Measurements from ENCODE around the gene SORL1-AS1.

Gene SORL1-AS1

GRCh38 chr11:121474680-121475079 lies 21.9 kb upstream of the SORL1-AS1 start:
- Histone ChIP-seq H3K36me3 (ENCODE audit: control insufficient read depth, insufficient read depth, low read length) (no peaks in the 10 kb centered on the region), H3K27me3 (ENCODE audit: control insufficient read depth, insufficient read depth, low read length) (peaks cover 1% of the 10 kb centered on the region; the same call in 1 of the 2 replicates), H3K4me3 (ENCODE audit: low read depth, low read length) (no peak overlapping the region)
- TF ChIP-seq CTCF (IDR thresholded peaks at IDR 0.05; ENCODE audit: insufficient read depth, low read depth, low read length): no peak
- no peak for DNase-seq (ENCODE audit: low read depth)
- ChIA-PET POLR2A (no interaction called here), CTCF (interaction anchor here (0.6 to 0.9 kb wide), 2 partner anchors 11 to 918 kb away, joined by 3 to 5 read pairs; no protein-coding TSS in a partner anchor)

- Histone ChIP-seq H3K36me3 (ENCODE audit: control insufficient read depth, insufficient read depth, low read length) (no peaks in the 10 kb centered on the region), H3K4me3 (ENCODE audit: low read depth, low read length) (no peak overlapping the region), H3K27me3 (ENCODE audit: control insufficient read depth, insufficient read depth, low read length) (peaks cover 1% of the 10 kb centered on the region; the same call in 1 of the 2 replicates)
- no peak for TF ChIP-seq CTCF (IDR thresholded peaks at IDR 0.05; ENCODE audit: insufficient read depth, low read depth, low read length)
- CTCF ChIA-PET: no interaction called here
- no peak for DNase-seq (ENCODE audit: low read depth)
- POLR2A ChIA-PET: no interaction called here
Observed at GRCh38 chr11:121473064-121473777, 20.5 kb upstream of the SORL1-AS1 start.

GRCh38 chr11:121472312-121472711 lies 19.5 kb upstream of the SORL1-AS1 start:
- no peaks in the 10 kb centered on the region for H3K36me3 ChIP-seq (ENCODE audit: control insufficient read depth, insufficient read depth, low read length)
- no peak for DNase-seq (ENCODE audit: low read depth)
- POLR2A ChIA-PET: no interaction called here
- no peak for TF ChIP-seq CTCF (IDR thresholded peaks at IDR 0.05; ENCODE audit: insufficient read depth, low read depth, low read length)
- no peak overlapping the region for H3K4me3 ChIP-seq (ENCODE audit: low read depth, low read length)
- CTCF ChIA-PET: no interaction called here
- peaks cover 1% of the 10 kb centered on the region; the same call in 1 of the 2 replicates for H3K27me3 ChIP-seq (ENCODE audit: control insufficient read depth, insufficient read depth, low read length)

GRCh38 chr11:121471167-121471566 lies 18.4 kb upstream of the SORL1-AS1 start:
- CTCF ChIA-PET: interaction anchor here (0.8 kb wide), 1 partner anchor 44 kb away, joined by 3 read pairs; no protein-coding TSS in a partner anchor
- Histone ChIP-seq H3K4me3 (ENCODE audit: low read depth, low read length) (no peak overlapping the region), H3K27me3 (ENCODE audit: control insufficient read depth, insufficient read depth, low read length) (peaks cover 1% of the 10 kb centered on the region; the same call in 1 of the 2 replicates), H3K36me3 (ENCODE audit: control insufficient read depth, insufficient read depth, low read length) (no peaks in the 10 kb centered on the region)
- TF ChIP-seq CTCF (IDR thresholded peaks at IDR 0.05; ENCODE audit: insufficient read depth, low read depth, low read length): no peak
- POLR2A ChIA-PET: no interaction called here
- DNase-seq (ENCODE audit: low read depth): no peak

- Histone ChIP-seq H3K27me3 (ENCODE audit: control insufficient read depth, insufficient read depth, low read length) (no peaks in the 10 kb centered on the region; the same call in 1 of the 2 replicates), H3K36me3 (ENCODE audit: control insufficient read depth, insufficient read depth, low read length) (no peaks in the 10 kb centered on the region), H3K4me3 (ENCODE audit: low read depth, low read length) (no peak overlapping the region)
- DNase-seq (ENCODE audit: low read depth): no peak
- ChIA-PET POLR2A (no interaction called here), CTCF (no interaction called here)
- TF ChIP-seq CTCF (IDR thresholded peaks at IDR 0.05; ENCODE audit: insufficient read depth, low read depth, low read length): no peak
Observed at GRCh38 chr11:121469910-121470309, 17.1 kb upstream of the SORL1-AS1 start.
